Kidney glomerular epithelial cell (primary cell): Measurements from ENCODE around the gene DPP7.

ENCODE experiments used
- DNase-seq: peaks from one replicate; lab custom pipeline; 2025; lab: John Stamatoyannopoulos, UW

The DPP7 gene

DNA sequence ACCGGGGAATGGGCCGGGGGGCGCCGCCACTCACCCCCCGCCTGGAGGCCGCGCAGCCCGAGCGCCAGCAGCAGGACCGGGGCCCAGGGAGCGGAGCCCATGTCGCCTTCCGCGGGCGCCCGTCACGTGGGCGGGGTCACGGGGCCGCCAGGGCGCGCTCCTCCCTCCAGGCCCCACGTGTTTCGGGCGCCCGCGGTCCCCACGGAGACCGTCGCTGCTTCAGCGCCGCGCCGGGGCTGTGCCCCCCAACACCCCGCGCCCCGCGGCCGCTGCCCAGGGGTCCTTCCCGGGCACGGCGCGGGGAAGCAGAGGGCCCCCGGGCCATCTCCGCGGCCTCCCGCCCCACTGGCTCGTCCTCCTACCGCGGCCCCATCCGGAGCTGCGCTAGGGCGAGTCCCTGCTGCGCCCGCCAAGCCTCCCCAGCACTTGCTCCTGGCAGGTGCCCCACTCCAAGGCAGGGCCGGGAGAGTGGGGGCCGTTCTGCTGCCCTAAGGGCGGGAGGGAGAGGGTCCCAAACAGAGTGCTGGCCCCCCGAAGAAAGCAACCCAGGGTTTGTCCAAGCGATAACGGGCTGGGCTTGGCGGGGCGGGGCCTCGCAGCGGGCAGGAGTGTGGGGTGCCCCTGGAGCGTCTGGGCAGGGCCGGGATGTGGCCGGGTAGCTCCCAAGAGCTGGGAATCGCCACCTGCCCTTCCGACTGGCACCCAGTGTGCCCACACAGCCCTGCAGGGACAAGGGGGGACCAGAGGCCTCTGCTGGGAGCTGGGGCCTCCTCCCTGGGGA is at the start of gene DPP7:
DPP7 (minus strand) TSS at position 121 of the 781 bp plus-strand sequence; CDS start at position 101, 20 bp downstream.
- no peak for DNase-seq

DNA sequence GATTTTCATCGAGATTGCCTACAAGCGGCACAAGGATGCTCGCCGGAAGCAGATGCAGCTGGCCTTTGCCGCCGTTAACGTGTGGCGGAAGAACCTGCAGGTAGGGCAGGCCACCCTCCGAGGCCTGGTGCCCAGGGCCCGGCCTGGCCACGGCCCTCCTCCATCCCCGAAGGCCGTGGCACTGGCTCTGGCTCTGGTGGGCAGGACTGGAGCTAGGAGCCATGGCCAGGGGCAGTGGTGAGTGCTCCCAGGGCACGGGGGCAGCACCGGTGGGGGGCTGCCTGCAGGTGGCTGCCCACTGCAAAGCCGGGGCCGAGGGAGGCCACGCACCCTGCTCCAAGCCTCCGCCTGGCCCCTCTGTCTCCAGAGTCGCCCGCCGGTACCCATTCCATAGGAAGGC is 49.3 kb upstream of the DPP7 start:
- DNase-seq = no peak

DNA sequence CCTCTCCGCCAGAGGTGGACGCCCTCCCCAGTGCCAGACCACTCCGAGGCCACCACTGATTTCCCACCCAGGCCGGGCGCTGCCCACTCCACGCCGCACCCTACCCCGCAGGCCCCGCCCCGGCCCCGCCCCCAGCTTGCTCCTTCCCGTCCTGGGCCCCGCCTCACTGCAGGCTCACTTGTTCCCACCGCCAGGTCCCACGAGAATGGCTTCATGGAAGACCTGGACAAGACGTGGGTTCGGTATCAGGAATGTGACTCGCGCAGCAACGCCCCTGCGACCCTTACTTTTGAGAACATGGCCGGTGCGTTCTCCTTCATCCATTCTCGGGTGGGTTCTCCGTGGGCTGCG is 48.8 kb upstream of the DPP7 start:
- DNase-seq = no peak

DNA sequence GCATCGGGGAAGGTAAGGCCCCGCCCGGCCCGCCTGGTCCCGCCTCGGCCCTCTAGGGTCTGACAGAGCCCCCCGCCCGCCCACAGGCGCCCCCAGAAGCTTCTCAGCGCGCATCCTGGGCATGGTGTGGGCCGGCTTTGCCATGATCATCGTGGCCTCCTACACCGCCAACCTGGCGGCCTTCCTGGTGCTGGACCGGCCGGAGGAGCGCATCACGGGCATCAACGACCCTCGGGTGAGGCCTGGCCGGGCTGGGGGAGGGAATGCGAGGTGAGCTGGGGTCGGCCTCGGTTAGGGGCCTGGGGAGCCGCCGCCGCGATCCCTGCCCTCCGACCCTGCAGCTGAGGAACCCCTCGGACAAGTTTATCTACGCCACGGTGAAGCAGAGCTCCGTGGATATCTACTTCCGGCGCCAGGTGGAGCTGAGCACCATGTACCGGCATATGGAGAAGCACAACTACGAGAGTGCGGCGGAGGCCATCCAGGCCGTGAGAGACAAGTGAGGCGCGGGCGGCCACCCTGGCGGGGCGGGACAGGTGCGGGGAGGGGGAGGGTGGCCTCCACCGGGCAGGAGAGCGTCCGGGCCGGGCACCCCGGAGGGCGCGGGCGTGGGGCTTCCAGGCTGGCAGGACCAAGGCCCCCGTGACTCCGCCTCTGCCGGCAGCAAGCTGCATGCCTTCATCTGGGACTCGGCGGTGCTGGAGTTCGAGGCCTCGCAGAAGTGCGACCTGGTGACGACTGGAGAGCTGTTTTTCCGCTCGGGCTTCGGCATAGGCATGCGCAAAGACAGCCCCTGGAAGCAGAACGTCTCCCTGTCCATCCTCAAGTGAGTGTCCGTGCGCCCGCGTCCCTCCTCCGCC is 48.2 kb upstream of the DPP7 start:
- no peak for DNase-seq

DNA sequence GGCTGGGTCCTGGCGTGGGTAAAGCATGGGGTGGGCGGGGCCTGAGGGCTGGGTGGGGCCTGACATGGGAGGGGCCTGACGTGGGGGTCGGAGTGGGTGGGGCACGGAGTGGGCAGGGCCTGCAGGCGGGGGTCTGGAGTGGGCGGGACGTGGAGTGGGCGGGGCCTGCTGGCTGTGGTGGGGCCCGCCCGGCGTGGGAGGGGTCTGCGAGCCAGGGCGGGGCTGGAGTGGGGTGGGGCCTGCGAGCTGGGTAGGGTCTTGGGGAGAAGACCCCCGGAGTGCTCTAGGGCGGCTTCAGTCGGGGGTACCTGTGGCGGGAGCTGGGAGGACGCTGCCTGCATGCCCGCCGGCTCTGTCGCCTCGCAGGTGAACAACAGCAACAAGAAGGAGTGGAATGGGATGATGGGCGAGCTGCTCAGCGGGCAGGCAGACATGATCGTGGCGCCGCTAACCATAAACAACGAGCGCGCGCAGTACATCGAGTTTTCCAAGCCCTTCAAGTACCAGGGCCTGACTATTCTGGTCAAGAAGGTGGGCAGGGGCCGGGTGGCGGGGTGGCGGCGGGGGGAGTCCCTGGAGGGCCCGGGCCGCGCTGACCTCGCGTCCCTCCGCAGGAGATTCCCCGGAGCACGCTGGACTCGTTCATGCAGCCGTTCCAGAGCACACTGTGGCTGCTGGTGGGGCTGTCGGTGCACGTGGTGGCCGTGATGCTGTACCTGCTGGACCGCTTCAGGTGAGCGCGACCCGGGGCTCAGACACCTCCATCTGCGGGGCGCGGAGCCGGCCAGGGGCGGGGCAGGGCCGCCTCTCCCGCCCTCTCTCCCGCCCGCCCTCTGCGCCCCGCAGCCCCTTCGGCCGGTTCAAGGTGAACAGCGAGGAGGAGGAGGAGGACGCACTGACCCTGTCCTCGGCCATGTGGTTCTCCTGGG is 47.3 kb upstream of the DPP7 start:
- DNase-seq = no peak

DNA sequence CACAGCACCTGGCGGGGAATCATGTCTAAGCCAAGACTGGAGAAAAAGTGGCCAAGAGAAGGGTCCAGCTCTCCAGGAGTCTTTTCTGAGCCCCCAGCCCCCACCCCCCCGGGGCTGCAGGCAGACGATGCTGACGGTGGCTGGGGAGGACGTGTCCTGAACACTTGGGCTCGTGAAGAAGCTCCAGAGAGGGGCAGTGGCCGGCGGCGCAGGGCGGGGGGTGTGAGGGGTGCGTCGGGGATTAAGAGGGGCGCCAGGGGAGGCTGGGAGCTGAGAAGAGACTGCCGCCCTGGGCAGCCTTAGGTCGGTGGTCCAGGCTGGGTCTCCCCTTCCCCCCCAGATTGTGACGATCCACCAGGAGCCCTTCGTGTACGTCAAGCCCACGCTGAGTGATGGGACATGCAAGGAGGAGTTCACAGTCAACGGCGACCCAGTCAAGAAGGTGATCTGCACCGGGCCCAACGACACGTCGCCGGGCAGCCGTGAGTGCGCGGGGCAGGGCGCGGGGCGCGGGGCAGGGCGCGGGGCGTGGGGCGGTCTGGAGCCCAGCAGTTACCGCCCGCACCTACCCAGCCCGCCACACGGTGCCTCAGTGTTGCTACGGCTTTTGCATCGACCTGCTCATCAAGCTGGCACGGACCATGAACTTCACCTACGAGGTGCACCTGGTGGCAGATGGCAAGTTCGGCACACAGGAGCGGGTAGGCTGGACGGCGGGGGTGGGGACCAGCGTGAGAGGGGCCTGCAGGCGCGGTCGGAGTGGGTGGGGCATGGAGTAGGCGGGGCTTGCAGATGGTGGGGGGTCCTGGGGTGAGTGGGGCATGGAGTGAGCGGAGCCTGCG is 46.4 kb upstream of the DPP7 start:
- no peak for DNase-seq

DNA sequence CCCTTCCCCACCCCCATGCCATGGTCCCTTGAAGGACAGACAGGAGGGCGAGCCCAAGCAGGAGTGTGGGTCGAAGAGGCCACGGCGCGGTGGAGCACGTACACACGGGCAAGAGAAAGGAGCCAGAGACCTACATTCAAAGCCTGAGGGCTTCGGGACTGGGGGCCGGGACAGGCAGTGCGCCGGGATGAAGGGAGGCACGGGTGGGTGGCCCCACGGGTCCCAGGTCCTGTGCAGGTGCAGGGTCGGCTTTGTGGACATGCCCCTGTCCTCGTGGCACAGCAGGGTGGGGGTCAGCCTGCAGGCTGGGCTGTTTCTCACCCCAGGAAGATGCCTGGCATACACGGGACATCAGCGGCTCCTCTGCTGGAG is 45.5 kb upstream of the DPP7 start:
- no peak for DNase-seq

DNA sequence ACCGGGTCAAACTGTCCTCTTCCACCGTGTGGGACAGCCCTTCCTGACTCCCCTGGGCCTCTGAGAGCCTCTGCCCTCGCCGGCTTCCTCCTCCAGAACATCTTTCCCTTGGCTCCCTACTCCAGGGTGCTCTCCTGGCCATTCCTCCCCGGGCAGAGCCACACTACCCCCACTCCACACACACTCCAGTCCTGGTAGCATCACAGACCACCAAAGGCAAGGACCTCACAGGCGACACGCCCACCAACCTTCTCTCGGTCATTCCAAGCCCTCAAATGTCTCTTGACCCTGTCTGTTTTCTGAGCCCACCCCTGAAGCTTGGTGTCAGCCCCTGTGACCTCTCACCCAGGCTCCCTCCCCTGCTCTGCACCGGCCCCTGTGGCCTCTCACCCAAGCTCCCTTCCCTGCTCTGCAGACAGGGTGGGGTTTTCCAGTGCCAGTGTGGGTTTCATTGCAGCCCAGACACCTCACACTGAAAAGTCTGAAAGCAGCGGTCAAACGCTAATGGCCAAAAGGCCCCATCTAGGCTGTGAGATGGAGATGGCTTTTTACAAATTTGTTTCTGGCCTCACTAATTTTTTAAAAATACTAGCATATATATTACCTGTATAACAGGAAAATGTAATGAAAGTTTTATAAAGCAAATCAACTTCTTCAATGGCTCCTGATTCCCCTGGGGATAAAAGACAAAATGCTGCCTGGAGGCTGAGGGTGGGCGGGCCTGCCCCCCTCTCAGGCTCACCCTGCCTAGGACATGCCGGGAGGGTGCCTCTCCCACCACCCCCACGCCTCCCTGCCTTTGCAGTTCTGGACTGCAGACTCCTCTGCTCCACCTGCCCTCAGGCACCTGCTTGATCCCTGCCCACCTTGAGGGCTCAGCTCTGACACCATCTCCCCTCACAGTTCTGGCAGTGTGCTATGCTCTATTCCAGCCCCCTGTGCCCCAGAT is 44.8 kb upstream of the DPP7 start:
- no peak for DNase-seq

DNA sequence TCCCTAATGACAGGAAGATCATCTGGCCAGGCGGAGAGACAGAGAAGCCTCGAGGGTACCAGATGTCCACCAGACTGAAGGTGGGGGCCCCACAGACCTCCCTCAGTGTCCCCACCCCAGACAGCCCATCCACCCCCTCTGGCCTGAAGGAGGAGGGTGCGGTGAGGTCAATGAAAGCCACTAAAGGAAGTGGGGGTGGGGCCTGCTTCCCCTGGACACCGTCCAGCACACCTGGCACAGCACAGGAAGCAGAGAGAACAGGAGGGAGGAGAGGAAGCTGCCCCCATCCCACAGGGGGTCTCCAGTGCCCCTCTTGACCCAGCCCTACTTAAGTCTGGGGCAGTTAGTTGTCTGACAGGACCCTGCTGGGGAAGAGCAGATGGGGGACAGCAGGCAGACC is 44.1 kb upstream of the DPP7 start:
- no peak for DNase-seq

DNA sequence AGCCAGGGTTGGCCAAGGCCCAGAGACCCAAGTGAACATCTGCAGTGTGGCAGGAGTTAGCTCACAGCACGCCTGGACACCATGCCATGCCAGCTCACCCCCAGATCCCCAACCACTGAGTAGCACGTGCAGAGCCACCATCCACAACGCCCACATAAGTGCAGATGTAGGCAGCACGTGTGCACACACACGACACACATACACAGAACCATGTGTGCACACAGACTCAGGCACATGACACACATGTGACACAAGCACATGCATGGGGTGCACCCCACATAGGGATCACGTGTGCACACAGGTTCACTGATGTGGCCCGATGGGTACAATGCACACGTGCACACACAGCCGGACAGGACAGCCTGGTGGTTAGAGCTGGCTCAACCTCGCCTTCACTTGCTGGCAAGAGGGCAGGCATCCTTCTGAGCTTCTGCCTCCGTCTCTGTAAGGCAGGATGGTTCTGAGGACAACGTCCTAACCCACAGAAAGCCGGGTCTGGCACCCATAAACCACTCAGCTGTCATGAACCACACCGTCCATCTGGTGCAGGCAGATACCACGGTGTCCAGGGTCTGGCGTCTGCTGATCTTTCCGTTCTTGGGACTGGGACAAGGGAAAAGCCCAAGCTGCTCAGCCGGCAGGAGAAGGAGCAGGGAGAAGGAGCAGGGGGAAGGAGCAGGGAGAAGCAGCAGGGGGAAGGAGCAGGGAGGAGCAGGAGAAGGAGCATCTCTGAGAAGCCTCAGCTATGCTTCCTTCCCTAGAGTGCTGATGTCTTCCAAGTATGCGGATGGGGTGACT is 43.3 kb upstream of the DPP7 start:
- DNase-seq = no peak

DNA sequence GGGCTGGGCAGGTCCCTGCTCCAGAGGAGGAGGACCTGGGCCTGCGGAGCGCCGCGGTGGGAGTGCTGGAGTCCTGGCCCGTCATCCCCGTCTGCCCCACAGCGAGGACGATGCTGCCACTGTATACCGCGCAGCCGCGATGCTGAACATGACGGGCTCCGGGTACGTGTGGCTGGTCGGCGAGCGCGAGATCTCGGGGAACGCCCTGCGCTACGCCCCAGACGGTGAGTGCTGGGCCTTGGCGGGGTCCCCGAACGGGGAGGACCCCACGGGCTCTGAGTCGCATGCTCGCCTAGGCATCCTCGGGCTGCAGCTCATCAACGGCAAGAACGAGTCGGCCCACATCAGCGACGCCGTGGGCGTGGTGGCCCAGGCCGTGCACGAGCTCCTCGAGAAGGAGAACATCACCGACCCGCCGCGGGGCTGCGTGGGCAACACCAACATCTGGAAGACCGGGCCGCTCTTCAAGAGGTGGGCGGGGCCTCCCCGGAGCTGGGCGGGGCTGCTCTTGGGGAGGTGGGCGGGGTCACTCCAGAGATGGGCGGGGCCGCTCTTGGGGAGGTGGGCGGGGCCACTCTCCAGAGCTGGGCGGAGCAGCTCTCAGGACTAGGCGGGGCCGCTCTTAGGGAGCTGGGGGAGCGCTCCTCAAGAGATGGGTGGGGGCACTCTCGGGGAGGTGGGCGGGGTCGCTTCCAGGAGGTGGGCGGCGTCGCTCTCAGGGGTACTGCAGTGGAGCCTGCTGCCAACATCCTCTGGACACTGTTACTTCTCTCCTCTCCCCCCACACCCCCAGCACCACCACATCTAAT is 42.2 kb upstream of the DPP7 start:
- DNase-seq = no peak

DNA sequence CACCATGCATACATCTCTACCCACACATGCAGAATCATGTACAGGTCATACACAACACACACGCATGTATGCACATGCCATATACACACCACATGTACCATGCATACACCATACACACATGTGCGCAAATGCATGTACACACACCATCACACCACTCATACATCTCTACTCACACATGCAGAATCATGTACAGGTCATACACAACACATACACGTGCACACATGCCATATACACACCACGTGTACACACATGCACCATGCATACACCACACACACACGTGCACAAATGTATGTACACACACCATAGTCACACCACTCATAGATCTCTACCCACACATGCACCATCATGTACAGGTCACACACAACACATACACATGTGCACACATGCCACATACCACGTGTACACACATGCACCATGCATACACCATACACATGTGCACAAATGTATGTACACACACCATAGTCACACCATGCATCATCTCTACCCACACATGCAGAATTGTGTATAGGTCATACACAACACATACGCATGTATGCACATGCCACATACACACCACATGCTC is 38.4 kb upstream of the DPP7 start:
- DNase-seq = no peak

DNA sequence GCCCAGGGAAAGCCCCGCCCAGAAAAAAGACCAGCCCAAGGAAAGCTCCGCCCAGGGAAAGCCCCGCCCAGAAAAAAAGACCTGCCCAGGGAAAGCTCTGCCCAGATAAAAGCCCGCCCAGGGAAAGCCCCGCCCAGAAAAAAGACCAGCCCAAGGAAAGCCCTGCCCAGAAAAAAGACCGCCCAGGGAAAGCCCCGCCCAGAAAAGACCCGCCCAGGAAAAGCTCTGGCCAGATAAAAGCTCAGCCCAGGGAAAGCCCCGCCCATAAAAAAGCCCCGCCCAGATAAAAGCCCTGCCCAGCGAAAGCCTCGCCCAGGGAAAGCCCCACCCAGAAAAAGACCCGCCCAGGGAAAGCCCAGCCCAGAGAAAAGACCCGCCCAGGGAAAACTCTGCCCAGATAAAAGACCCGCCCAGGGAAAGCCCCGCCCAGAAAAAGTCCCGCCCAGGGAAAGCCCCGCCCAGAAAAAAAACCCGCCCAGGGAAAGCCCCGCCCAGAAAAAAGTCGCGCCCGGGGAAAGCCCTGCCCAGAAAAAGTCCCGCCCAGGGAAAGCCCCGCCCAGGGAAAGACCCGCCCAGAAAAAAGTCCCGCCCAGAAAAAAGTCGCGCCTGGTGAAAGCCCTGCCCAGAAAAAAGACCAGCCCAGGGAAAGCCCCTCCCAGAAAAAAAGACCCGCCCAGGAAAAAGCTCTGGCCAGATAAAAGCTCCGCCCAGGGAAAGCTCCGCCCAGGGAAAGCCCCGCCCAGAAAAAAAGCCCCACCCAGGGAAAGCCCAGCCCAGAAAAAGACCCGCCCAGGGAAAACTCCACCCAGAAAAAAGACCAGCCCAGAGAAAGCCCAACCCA is 36.3 kb upstream of the DPP7 start:
- DNase-seq = no peak

DNA sequence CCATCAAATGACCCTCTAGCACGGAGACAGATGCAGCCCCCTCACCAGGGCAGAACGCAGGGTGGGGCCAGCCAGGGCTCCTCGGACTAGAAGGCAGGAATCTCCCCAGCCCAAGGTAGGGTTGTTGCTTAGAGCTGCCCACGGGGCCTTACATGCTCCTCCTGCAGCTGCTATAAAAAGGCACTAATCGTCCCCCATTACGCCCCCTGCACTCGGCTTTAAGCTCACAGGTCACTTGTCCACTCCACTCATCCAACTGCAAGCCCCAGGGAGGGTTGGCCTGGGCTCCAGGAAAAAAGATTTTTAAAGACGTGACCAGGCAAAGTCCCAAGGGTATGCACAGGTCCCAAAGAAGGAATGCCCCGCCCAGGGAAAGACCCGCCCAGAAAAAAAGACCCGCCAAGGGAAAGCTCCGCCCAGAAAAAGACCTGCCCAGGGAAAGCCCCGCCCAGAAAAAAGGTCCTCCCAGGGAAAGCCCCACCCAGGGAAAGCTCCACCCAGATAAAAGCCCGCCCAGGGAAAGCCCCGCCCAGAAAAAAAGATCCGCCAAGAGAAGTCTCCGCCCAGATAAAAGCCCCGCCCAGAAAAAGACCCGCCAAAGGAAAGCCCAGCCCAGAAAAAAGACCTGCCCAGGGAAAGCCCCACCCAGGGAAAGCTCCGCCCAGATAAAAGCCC is 35.5 kb upstream of the DPP7 start:
- no peak for DNase-seq

DNA sequence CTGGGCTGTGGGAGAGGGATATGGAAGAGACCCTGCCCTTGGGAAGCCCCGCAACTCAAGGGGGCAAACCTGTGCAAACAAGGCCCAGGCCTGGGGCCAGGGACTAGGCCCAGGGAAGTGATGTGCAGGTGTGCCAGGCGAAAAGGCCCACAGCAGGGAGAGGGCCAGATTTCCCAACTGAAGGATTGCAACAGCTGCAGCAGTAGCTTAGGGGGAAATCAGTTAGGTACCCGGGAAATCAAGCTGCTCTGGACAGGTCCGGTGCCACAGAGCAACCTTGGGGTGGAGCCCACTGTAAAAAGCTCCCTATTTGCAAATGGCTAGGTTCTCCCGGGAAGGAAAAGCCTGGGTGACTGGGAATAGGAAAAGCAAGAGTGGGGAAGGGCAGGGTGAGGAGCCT is 34.8 kb upstream of the DPP7 start:
- no peak for DNase-seq

DNA sequence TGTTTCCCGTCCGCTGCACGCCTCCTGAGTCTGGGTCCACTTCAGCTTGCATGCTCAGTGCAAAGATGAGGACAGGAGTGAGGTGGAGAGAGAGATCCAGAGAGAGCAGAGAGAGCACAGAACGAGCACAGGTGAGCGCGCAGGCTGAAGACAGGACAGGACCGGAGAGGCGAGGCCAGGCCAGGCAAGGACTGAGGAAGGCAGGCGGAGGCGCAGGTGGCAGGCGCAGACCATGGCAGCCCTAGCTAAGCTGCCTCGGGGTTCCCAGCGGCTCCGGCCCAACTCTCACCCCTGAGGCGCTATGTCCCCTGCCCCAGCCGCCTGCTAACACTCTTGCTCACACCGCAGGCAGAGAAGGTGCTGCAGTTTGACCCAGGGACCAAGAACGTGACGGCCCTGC is 34.1 kb upstream of the DPP7 start:
- no peak for DNase-seq

DNA sequence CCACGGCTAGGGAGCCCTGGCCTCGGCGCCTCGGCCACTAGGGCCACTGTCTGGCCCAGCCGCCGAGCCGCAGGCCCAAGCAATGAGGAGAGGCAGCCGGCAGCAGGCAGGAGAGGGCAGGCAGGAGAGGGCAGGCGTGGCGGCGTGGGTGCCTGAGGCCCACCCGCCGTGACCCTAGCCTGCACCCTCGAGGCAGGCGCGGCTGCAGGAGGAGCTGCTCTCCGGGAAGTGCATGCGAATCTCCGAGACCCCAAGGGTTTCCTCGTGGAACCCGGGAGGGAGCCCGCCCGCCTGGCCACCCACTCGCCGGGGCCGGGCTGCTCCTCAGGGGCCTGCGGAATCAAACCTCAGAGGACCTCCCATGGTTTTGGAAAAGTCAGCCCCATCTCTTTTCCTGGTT is 33.7 kb upstream of the DPP7 start:
- no peak for DNase-seq
